ENCODE measurements around the gene TRIM50.
"Not testable (repeated sequence)": the region's sequence is repeated elsewhere in the genome, so short reads cannot be mapped to it uniquely, and the experiment has no call there.

The TRIM50 gene

DNA sequence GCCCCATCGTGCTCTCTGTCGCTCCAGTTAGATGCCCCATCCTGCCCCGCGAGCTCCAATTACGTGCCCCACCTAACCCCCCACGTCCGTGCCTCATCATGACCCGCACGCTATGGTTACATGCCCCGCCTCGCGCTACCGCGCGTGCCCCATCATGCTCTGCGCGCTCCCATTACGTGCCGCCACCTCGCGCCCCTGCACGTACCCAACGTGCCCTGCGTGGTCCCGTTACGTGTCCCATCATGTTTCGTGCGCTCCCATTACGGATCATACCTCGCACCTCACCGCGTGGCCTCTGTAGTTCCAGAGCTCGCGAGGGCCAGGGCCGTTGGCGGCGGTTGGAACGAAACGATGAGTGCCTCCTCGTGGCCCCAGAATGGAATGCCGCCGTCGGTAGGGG lies at the start of gene TRIM50, which contains the start of gene FKBP6:
Gene TRIM50 (minus strand): TSS at position 161 of the 400 bp plus-strand sequence. CDS start 3,295 bp downstream, outside the sequence.
Gene FKBP6 (plus strand): TSS at position 240 of the 400 bp plus-strand sequence. CDS start 268 bp downstream, outside the sequence.
- DNase-seq = not testable (repeated sequence)

DNA sequence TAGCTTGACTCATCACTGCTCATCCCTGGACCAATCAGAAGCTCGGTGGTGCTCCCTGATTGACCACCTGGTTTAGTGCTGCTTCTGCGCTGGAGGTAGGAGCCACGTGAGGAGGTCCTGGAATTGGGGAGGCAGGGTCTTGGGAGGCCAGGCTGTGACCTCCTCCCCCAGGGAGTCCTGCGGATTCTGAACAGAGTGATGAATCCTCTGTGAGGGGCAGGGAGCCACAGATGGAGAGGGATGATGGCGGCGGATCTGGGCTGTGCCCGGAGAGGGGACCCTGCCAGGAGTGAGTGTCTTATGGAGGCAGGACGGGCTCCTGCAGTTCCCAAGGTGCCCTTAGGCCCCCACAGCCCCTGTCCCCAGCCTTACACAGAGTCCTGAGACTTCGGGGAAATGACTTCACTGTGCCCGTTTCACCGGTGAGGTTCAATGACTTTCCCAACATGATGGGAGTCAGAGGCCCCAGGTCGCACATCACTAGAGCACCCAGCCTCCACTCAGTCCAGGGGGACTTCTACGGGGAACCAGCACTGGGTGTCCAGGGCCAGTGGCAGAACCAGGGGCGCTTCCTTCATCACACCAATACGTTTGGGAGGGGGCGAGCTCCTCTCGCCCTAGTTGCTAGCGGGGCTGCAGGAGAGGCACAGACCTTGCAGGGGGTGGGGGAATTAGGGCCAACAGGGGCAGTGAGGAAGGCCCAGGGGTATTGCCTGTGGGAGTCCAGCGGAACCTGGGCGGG lies 49.0 kb upstream of the TRIM50 start:
- DNase-seq = no peak

GRCh38 chr7:73376262-73376661 lies 48.4 kb upstream of the TRIM50 start:
- not testable (repeated sequence) for DNase-seq

GRCh38 chr7:73373741-73374140 lies 45.9 kb upstream of the TRIM50 start:
- DNase-seq = no peak

DNA sequence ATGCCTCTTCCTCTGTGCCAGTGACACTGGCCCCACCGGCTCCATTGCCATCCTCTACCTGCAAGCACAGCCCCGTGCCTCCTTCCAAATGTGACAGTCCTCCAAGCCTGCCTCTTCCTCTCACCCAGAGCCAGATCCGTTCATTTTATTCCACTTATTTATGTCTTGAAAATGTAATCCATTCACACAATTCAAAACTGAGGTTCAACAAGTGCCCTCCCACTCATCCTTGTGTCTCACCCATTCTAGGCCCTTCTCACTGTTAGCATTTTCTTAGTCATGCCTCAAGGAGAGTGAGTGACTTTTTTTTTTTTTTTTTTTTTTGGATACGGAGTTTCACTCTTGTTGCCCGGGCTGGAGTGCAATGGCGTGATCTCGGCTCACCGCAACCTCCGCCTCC lies 41.7 kb upstream of the TRIM50 start:
- no peak for DNase-seq

- DNase-seq = no peak
Measured at GRCh38 chr7:73369009-73369408, 41.1 kb upstream of the TRIM50 start.

DNA sequence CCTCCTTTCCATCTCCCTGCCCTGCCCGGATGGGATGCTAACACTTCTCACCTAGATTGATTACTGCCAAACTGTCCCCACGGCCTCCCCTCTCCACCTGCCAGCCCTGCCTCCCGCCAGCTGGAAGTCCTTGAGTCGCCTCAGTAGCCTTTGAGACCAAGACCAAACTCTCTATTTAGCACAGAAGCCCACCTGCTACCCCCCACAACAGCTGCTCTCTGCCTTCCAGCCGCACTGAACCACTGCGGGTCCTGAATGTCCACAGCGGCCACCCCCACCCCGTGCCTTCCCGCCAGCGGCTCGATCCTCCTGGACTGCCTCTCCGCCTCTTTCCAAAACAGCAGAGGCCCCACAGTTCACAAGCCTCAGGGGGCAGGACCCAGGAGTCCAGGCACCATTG lies 39.1 kb upstream of the TRIM50 start:
- DNase-seq = no peak

DNA sequence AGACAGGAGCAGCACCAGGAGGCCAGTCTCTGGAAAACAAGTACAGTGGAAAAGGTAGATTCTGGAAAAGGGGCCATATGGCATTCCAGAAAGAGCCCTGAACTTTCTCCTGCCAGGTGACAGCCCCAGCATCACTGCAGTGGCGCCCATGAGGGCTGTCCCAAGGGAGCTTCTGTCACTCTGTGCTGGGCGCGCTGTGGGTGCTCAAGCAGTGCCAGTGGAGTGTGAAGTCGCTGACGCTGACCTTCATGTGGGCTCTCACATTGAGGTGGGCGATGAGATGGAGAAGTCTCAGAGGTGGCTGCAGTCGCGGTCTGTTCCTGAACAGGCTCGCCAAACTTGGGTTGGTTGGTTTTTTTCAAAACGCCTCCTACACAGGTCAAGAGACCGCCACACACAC lies 38.2 kb upstream of the TRIM50 start:
- DNase-seq = no peak

DNA sequence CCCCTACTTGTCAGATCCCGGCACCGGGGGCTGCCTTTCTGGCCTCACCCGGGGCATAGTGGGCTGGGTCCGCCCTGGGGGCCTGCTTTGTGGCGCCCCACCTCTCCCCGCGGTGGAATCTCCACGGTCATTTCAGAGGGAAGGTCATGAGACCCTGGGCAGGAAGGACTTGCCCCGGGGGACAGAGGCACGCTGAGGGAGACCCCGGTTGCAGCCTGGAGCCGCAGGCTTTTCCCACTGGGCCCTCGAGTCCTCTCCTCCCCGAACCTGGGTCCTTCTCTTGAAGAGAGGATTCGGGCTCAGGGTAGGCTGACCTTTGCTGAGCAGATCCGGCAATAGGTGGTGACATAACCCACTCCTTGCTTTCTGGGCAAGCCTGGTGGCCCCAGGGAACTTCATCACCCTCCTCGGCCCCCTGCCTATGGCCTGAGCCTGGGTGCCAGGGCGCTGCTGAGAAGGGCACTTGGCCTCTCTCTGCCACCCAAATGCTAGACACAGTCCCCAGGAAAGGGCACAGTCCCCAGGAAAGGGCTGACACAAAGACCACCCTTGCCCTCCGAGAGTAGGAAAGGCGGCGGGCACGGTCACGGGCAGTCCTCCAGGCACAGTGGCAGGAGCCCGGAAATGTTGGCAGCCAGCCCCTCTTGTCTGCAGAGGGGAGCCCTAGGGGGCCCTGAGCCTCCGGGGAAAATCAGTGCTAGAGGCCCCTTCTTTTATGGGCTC lies 36.3 kb upstream of the TRIM50 start:
- DNase-seq = no peak

DNA sequence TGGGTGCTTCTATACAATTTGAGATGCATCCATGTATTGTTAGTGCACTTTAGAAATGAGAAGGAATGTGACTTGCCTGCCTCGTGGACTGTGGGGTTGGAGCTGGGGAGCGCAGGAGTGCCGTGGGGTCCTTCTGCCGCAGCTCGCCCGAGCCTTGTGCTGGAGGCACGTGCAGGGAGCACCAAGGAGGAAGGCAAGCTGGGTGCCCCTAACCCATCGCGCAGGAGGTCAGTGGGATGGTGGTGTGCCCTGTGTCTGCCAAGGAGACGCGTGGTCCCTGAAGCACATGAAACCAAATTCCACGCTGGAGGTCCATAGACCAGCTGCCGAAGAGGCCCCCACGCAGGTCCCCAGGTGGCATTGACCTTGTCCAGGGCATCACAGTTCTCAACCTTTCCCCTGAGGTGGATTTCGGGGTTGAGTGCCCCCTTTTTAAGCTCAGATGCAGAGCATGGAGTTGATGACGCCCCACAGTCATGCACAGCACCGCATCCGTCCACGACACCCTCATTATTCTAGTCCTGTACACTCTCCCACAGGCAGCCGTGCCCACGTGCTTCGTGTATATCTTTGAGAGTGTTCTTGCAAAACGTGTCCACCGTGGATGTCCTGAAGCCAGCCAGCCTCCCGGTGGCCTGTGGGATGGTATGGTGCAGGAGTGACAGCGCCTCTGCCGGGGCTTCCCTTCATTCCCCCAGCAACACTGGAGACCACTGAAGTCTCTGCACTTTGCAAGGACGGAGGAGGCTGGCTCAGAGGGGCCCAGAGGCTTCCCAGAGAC lies 35.5 kb upstream of the TRIM50 start:
- DNase-seq = no peak

DNA sequence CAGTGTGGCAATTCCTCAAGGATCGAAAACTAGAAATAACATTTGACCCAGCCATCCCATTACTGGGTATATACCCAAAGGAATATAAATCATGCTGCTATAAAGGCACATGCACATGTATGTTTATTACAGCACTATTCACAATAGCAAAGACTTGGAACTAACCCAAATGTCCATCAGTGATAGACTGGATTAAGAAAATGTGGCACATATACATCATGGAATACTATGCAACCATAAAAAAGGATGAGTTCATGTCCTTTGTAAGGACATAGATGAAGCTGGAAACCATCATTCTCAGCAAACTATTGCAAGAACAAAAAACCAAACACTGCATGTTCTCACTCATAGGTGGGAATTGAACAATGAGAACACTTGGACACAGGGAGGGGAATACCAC lies 32.7 kb upstream of the TRIM50 start:
- not testable (repeated sequence) for DNase-seq

GRCh38 chr7:73359746-73360375 lies 32.0 kb upstream of the TRIM50 start:
- DNase-seq = no peak

- no peak for DNase-seq
Measured at GRCh38 chr7:73359306-73359705, 31.4 kb upstream of the TRIM50 start.

GRCh38 chr7:73358590-73359275 lies 30.9 kb upstream of the TRIM50 start:
- no peak for DNase-seq

- DNase-seq = no peak
Measured at GRCh38 chr7:73356159-73356558, 28.3 kb upstream of the TRIM50 start.

DNA sequence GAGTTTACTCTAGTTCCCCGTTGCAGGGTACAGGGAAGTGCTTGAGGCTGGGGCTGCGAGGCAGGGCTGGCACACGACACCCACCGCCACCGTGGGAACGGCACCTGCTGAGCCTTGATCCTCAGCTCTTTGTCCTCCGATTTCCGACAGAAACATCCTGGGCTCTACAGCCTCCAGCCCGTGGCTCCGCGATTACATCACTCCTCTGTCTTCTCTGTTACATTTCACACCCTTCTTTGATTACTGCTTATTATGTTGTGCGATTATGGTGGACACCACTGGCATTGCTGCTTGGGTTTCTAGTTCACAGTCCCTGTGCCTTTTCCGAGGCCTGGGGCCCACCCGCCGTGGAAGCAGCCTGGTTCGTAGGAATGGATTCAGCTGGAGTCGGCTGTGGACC lies 26.9 kb upstream of the TRIM50 start:
- no peak for DNase-seq

- DNase-seq = no peak
Measured at GRCh38 chr7:73354196-73354595, 26.3 kb upstream of the TRIM50 start.

GRCh38 chr7:73353243-73353642 lies 25.4 kb upstream of the TRIM50 start:
- DNase-seq = no peak

DNA sequence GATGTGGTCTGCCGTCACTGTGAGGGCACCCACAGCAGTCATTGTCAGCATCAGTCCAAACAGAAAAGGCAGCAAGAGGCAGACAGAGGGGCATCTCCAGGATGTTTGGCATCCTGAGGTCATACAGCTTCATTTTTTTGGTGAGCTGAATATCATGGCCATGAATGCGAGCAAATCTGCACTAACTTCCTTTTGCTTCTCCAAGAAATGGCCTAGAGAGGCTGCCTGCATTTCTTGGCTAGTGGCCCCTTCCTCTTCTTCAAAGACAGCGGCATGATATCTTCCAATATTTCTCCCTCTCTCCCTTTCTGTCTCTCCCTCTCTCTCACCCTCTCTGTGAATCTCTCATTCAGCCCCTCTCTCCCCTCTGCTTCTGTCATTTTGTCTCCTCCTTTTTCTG lies 24.9 kb upstream of the TRIM50 start:
- DNase-seq = no peak

DNA sequence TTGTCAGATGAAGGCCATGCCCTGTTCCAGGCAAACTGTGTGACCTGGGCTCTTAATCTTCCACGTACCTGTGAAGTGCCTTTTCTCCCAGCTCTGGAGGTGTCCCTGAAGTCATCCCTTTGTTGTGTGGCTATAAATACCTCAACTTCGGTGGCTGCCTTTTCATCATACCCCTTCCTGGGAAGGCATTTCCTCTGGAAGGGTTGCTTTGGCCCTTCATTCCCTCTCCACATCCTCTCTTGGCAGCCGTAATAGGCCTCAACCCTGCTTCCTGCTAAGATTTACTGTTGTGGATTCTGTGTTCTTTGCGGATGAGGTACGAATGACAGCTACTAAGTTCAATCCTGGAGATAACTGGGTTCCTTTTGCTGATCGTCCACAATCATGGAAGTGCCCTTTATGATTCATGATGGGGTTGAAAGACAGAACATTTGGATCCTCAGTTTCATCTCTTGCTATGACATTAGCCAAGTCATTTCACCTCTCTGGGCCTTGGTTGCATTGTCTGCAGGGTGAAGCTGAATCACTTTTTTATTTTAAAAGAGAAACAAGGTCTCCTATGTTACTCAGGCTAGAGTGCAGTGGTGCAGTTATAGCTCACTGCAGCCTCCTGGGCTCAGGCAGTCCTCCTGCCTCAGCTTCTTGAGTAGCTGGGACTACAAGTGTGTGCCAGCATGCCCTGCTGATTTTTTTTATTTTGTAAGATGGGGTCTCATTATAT lies 23.7 kb upstream of the TRIM50 start:
- no peak for DNase-seq

DNA sequence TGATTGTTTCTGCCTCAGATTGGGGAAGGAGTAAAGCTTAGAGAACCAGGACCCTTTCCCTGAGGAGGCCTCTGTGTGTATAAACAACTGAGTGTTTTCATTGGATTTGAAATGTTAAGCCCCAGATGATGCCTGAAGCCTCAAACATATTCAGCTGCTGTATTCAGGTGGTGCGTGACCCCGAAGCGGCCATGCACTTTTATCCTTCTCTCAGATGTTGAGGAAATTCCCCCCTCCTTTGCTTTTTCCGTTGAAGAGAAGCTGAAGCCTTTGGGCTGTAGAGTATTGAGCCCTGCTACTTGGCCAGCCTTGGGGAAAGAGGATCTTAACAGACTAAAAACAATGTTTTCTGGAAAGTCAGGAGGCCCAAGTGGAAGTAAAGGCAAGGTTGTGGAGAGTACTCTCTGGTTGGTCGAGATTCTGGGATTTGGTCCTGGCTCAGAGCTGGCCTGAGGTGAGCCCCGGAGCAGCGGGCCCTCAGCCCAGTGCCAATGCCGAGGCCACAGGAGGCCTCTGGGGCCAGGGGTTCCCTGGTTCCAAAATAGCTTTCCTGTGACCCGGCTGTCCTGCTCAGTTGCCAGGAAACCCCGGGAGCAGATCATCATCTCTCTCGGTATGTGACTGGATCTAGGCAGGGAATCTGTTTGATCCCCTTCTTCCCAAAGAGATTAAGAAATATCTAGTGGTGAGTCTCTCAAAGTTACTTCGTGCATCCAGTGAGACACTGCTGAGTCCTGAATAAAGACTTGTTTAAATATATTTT lies 22.6 kb upstream of the TRIM50 start:
- DNase-seq = no peak

All from 8988T (cell line).